NCI-H2081 treated with DMSO at 0.1 percent for 48 hours (cell line): ENCODE measurements around the gene LYSMD1.

ENCODE experiments used
- DNase-seq: peaks from one replicate; lab custom pipeline; 2025; lab: John Stamatoyannopoulos, UW

Gene LYSMD1

DNA sequence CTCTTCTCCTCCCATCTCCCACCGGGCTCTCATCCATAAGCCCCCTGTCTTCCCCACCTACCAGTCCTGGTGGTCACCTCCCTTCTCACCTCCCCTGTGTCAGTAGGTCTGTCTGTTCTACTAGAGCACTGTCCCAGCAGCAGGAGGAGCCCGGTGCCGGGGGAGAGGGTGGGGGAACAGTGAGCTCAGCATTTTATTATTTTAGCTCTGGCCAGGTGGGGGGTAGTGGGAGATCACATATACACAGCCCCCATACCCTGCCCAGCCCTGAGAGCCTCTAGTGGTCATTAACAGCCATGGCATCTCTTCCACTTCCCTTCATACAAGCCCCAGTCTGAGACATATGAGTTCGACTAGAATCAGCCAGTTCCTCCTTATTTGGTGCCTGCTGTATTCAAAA is 10.2 kb upstream of the LYSMD1 start, which contains the start of gene TMOD4:
Gene TMOD4 (minus strand): TSS at position 119 of the 400 bp plus-strand sequence. CDS start 1,106 bp downstream, outside the sequence.
- DNase-seq = no peak

DNA sequence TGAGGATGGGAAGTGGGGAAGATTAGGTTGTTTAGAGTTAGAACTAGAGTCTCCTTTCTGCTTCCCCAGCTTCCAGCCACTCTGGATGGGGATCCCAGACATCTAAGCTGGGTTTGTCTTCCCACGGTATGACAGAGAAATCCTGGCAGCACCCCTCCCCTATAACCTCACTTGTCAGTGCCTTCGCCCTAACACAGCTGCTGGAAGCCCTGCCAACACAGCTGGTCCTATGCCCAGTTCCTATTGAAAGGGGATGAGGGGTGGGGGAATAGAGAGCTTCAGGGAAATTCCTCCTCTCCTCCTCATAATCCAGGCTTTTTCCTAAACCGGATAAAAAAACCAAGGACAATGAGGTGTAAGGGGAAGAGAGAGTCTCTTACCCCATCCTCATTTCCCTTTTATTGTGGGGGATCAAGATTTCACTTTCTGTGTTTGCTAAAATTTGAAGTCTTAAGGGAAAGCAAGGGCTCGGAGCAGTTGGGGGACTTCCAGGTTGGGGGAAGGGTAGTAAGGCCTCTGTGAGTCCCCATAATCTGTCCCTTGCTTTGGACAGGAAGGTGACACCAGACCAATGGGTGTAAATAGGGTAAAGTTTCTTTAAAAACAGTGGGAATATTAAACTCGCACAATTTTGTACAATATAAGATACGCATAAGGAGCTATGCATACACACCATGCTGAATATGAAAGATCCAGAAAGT is 9.5 kb upstream of the LYSMD1 start:
- DNase-seq = no peak

DNA sequence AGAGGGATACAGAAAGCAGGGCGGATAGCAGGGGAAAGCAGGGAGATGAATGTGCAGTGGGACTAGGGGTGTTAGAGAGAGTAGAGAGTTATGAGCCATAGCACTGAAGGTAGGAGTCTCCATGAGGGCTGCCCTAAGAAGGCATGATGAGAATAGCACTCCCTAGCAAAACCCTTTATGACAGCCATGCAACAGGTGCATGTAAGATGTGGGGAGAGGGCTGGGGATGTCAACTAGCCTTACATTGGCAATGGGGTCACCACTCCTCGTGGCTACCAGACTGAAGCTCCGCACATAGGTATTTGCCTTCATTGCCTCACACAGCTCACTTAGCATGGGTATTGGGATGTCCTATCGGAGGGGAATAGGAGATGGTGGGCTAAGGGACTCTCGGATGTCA is 5.5 kb upstream of the LYSMD1 start:
- DNase-seq = no peak

DNA sequence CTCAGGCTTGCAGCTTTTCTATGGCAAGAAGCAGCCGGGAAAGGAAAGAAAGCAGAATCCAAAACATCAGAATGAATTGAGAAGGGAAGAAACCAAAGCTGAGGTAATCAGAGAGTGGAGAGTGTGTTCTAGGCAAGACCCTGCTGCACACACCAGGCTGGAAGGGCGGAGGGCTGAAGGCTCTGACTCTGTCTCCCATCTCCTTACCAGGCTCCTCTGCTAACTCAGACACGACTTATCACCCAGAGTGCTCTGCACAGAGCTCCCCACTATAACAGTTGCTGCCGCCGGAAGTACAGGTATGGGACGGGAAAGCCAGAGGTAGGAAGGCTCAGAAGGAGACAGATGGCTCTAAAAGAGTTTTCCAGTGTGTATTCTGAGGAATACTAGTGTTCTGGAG is 1.4 kb upstream of the LYSMD1 start:
- no peak for DNase-seq

DNA sequence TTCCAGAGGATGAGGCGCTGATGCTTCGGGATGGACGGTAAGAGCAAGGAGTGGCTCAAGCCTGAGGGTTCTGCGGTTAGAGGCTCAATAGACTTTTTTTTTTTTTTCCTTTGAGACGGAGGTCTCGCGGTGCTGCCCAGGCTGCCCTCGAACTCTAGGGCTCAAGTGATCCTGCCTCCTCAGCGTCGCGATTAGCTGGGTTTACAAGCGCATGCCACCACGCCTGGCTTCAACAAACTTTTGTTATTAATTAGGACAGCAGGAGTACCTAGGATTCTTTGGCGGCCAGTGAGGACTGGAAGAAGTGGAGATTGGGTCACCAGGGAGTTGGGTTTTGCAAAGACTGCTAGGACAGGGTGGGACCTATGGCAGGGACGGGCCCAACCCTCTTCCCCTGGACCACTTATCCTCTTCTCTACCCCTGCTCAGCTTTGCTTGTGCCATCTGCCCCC is 829 bp upstream of the LYSMD1 start:
- no peak for DNase-seq

DNA sequence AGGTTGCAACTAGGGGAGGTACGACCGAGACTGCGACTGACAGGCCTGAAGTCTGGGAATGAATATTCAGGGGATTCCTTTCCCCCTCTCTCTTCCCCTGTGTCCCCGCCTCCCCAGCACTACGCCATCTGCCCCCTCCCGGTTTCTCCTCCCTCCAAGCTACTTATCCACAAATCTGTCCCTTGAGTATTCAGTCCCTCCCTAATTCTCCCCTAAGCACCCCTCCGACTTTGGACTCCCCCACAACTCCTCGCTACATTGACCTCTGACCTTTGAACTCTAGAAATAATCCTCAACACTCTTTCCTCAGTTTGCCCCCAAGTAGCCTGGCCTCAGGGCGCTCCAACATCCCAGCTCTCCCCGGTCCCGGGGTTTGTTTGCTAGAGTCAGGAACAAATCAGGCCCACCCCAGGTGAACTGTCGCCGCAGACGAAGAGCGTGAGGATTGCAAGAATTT is 393 bp downstream of the LYSMD1 start:
- DNase-seq = no peak

DNA sequence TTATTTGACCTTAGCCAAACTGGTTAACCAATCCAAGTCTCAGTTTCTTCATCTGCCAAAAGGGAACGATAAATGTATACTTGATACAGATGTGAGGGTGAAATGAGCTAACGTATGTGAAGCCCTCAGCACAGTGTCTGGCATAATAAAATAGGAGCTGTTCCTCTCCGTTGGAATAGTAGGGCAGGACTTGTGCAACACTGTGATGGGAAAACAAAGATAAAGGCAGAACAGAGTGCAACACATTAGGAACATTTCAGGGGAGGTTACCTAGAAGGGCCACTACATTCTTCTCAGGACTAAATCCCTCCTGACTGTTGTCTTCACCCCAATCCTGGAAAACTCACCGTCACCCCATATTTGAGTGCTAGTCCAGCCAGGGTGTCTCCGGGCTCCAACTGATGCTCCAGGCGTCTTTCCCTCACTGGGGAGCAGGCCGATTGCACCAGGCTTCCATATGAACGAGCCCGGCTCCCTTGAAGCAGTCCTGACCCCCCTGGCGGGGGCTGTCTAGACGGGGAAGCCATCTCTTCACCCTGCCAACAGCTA is 896 bp downstream of the LYSMD1 start:
- no peak for DNase-seq

DNA sequence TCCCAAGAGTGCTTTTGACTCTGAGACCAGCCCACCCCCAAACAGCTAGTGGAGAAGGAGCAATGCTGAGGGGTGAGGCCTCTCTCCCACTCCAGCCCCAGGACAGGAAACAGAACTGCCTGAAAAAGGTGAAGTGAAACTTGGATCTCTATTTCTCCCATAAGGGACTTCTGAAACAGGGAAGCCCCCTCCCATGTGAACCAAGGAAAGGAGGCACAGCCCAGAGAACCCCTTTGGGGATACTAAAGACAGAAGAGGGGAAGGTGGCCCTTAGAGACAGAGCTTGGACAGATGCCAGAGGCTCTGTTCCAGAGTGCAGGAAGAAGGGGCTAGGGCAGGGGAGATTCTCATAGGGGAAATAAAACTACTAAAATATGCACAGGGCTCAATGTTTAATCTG is 6.3 kb downstream of the LYSMD1 start:
- DNase-seq = no peak

DNA sequence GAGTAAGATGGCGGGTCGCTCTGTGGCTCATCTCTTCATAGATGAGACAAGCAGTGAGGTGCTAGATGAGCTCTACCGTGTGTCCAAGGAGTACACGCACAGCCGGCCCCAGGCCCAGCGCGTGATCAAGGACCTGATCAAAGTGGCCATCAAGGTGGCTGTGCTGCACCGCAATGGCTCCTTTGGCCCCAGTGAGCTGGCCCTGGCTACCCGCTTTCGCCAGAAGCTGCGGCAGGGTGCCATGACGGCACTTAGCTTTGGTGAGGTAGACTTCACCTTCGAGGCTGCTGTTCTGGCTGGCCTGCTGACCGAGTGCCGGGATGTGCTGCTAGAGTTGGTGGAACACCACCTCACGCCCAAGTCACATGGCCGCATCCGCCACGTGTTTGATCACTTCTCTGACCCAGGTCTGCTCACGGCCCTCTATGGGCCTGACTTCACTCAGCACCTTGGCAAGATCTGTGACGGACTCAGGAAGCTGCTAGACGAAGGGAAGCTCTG is 6.9 kb downstream of the LYSMD1 start:
- no peak for DNase-seq

DNA sequence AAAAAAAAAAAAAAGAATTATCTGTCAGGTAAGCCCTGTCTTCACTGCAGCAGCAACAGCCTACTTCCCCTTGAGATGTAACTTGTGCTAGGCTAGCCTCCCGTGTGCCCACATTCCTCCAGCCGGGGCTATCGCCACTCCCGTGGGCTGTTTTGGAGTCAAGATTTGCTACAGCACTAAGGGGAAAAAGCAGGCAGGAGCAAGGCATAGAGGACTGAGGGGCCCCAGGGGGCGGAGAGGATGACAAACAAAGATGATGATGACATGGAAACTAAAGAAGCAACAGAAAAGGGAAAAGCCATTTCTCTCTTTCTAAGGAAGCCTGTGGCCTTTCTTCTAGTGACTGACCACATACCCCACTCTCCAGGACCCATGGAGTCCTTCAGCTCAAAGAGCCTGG is 7.4 kb downstream of the LYSMD1 start:
- DNase-seq = no peak

DNA sequence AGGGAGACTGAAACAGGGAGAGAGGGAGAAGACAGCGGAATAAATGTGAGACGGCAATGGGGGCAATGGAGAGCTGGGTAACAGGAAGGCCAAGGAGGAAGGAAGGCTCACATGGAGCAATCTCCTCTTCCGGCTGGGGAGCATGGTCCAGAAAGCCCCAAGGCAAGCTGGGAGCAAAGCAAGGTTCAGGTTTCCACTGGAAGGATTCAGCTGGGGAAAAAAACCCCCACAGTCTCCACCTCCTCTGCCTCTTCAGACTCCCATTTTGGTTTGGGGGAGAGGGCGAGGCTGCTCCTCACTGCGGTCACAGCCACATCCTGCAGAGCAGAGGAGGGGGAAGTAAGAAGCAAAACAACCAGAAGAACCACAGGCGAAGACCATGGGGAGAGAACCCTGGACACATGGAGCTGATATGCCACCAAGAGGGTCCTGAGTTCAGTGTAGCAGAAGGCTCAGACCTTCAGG is 8.6 kb downstream of the LYSMD1 start:
- no peak for DNase-seq

DNA sequence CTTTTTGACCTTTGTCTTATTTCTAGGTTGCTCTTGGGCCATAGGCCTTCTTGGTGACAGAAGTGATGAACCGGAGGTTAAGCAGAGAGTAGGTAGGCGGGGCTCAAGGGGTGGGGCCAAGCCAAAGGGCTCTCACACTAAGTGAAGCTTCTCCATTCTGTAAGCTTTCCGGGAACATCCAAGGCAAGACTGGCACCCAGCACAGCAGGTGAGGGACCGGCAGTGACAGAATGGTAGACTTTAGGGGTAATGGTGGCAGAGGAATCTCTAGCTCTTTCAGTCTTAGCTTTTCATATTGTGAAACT is 9.2 kb downstream of the LYSMD1 start, which contains the start of gene TNFAIP8L2:
Gene TNFAIP8L2 (plus strand): TSS at position 135 of the 305 bp plus-strand sequence. CDS start 2,049 bp downstream, outside the sequence.
- DNase-seq = no peak

DNA sequence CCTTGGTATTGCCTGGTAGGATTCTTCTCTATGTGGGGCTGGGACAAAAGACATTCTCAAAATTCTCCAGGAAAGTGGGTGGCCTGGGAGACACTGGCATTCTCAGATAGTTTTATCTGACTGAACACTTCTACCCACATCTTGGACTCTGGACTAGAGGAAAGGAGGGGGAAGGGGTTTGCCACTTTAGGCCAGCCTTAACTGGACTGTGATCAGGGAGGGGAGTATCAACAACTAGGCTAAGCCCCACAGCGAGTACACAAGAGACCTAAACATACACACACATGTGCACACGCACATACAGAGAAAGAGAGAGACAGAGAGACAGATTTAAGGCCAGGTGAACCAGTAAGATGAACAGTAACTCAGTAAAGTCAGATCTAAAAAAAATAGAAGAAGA is 18.0 kb downstream of the LYSMD1 start:
- no peak for DNase-seq

DNA sequence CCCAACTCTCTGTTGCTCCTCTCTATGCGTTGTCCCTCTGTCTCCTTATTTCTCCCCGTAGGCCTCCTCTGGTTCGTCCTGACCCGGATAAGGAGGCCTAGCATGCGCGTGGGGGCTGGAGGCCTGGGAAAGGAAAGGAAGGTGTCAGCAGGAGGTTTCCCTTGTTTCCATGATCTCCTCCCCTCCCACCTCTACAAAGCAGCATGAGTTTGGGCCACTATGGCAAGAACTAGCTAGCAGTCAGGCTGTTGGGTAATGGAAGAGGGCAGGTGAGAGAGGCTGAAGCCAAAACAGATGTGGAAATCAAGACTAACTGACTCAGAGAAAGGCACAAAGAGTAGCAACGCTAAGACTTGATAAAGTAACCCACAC is 18.6 kb downstream of the LYSMD1 start:
- DNase-seq = no peak

DNA sequence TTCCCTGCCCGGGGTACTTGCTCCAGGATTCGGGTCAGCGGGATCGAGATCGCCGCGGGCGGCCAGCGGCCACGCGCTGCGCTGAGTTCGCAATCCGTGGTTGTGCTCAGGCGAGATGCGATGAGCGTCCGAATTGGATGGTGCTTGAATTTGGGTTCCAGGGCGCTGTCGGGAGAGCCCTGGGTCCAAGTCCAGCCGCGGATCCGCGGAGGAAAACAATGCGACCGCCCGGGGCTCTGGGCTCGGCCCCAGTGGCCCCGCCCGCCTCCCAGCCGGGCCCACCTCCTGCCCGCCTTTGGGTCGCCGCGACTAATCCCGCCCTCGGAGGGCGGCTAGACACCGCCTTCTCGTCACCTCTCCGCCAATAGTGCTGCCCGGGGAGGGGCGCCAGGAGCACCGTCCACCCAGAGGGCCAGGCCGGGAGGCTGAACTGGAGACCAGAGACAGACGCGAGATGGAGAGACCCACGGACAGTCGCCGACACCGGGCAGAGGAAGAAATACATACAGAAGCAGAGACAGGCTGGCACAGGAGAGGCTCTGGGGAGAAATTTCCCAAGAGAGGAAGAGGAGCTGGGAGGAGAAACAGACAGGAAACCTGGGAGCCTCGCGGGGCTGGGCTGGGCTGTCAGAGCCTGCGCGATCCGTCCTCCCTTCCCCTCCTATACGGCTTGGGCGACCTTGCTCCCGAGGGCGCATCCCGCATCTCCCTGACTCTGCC is 19.1 kb downstream of the LYSMD1 start, which contains the start of gene SEMA6C:
Gene SEMA6C (minus strand): TSS at position 220 of the 720 bp plus-strand sequence. CDS start 4,010 bp downstream, outside the sequence.
- peak; percentile 54 for DNase-seq

DNA sequence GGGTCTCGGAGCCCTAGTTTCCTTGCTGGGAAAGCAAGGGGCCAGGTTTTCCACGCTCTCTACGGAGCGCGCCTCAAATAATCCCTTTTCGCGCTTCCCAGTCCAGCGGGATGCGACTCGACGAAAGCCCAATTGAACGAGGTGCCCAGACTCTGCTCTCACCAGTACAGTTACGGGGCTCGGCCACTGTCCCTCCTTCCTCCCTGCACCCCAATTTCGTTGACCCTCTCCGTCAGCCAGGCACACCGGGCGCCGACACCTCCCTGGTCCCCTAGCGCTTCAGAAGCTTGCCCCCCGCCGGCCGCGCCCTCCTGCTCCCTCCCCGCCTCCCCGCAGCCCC is 19.7 kb downstream of the LYSMD1 start:
- no peak for DNase-seq

DNA sequence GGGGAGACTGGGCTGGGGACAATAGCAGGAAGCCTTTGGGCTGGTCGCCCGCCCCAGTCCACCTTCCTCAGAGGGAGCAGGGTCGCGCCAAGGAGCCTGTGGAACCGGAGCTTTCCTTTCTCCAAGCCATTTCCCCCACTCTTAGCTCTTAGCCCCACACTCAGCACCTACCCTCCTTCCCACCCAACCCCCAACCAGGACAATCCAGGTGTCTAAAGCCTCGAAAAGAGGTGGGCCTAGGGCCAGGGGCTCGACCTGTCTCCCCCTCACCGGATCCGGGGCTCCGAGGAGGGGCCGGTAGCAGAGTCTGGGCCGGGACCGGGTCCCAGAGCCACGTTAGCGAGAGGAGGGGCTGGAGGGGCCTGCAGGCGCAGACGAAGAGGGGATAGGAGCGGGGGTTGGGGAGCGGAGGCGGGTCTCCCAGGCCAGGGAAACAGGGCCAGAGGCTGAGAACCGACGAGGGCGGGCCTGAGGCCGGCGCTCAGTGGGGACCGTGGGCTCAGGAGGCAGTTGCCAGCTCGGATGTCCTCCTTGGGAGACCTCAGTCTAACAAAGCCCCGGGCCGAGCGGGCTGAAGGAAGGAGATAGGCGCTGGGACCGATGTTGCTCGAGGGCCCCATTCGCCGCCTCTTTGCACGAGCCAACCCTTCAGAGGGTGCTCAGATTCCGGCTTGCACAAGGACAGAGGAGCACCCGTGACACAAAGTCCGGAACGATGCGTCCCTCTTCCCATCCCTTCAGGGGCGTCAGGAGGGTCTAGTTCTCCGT is 20.2 kb downstream of the LYSMD1 start:
- no peak for DNase-seq

DNA sequence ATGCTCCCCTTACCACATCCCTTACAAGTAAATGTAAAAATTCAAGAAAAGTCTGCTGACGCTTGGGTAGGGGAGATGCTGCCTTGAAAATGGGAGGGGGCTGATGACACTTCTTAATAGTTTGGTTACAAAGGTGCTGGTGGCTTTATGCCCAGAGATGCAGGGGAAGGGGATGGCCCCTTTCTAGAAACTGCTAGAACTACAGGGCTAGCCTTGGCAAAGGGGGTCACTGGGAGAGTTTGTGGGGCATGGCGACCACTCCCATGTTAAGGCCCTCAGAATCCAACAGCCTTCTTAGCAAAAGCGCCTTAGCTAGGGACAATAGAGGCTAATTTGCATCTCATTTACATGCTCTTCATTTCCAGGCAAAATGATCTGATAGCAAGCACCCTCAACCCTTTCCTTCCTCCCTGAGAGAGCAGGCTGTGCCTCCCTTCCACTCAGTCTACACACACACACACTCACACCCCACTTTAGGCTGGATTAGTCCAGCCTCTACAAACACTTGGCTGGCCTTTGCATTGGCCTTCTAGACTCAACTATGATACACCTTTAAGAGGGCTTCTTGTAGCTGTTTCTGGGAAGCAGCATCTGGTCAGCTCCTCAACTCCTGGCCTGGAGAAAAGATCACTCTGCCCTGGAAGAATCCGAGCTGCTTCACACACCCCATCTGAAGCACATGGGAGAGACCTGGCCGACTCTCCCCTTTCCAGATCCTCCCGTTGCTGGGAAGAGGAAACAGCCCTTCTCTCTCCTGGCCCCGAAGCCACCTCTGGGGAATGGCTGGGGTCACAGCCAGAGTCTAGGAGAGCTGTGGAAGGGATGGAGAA is 21.0 kb downstream of the LYSMD1 start:
- DNase-seq = no peak

DNA sequence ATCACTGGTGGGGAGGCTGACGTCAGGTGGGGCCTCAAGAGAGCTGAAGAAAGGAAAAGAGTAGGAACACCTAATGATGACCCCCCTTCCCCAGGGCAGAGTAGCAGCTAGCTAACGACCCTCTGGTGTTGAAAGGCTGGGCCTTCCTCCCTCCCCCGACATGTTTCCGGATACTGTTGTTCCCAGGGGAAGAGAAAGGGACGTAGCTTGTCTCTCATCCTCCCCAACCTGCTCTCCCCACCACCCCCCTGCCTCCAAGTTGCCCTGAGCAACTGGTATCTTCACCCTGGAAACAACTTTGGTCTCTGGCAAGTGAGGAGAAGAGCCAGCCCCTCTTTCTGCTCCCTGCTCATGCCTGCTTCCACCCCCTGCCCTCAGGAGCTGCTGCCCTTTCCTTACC is 21.7 kb downstream of the LYSMD1 start:
- no peak for DNase-seq

DNA sequence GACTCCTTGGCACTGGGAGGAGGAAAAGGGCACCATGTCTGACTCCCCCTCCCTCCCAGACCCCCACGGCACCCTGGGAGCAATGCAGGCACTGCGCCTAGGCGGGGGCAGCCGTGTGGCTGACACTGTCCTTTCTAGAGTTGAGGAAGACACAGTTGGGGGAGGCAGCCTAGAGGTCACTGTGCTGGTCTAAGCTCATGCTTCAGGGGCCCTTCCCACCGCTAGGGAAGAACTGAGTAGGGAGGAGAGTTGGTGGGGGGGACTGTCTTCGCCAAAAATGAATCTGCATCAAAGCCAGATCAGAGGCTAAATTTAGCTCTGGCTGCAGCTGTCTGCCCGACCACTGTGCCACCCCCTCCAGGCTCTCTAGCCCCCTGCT is 22.7 kb downstream of the LYSMD1 start:
- DNase-seq = no peak

DNA sequence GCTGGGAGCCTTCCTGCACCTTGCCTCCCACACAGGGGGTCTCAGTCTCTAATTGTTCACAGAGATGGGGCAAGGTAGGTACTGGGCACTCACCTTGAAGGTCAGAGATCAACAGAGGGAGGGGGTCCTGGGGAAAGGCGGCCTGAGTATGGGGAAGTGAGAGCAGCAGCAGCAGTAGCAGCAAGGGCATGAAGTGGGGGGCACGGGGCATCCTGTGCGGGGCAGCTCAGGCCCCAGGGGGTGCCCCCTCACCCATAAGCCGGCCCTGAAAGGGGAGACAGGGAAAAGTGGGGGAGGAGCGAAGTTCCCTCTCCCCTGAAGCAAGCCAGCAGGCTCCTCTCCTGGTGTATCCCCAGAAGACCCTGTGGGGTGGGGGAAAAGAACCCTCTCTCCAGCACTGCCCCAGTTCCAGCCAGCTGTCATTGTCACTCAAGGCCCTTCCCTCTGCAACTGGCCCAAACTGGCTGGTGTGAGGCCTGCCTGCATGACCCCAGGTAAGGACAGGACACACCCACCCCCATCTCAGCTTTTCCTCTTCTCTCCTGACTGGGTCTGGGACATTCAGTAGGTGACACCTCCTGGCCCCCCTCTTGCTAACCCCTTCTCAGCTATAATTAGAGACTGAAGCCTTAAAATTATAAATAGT is 23.2 kb downstream of the LYSMD1 start:
- no peak for DNase-seq
